CD14-positive monocyte (primary cell): ENCODE data around the gene OR2V2. TPM values are rescaled to one million over a fixed set of nuclear protein-coding genes. Genes with fewer than 3 reads are reported as not detected.

ENCODE experiments used
- DNase-seq, 3 donors: peaks; one replicate each; pipeline ENCODE4 v3.0.0-alpha.2; 2011 to 2022
- H2AFZ ChIP-seq: 2 replicates; pipeline ENCODE4 v1.6.0; 2012; ENCODE audit warnings: mild to moderate bottlenecking, low read depth, low read length, inconsistent platforms; ENCODE audit not compliant: insufficient read depth, poor library complexity, severe bottlenecking
- H3K27ac ChIP-seq, 2 donors: 1 replicate in 1 of 2; 2 replicates in 1 of 2; pipeline ENCODE4 v1.5.1; 2012 to 2013; ENCODE audit warnings: low read length in 2 of 2, control low read depth in 1 of 2, inconsistent platforms in 1 of 2, low read depth in 1 of 2, mild to moderate bottlenecking in 1 of 2
- H3K27me3 ChIP-seq, 2 donors: one replicate each; pipeline versions ENCODE4 v1.6.0 to v1.6.1; 2011 to 2013; ENCODE audit warnings: low read length in 2 of 2; ENCODE audit not compliant: control insufficient read depth in 2 of 2, insufficient read depth in 2 of 2
- H3K36me3 ChIP-seq, 2 donors: replicated peaks in 1 of 2; 1 replicate in 1 of 2; 2 replicates in 1 of 2; pipeline versions ENCODE4 v1.5.1 to v1.6.1; 2012 to 2013; ENCODE audit warnings: low read length in 2 of 2, control low read depth in 1 of 2, inconsistent platforms in 1 of 2, mild to moderate bottlenecking in 1 of 2; ENCODE audit not compliant: insufficient read depth in 2 of 2, control insufficient read depth in 1 of 2
- H3K4me1 ChIP-seq, 2 donors: 1 replicate in 1 of 2; 2 replicates in 1 of 2; pipeline versions ENCODE4 v1.5.1 to v1.6.1; 2012 to 2013; ENCODE audit warnings: low read length in 2 of 2, control low read depth in 1 of 2, inconsistent platforms in 1 of 2, mild to moderate bottlenecking in 1 of 2, moderate library complexity in 1 of 2; ENCODE audit not compliant: insufficient read depth in 2 of 2, control insufficient read depth in 1 of 2
- H3K4me2 ChIP-seq: replicated peaks from 2 replicates; pipeline ENCODE3; 2012; ENCODE audit warnings: low read length, moderate library complexity, mild to moderate bottlenecking; ENCODE audit not compliant: poor library complexity, severe bottlenecking; ENCODE audit errors: extremely low read depth
- H3K4me3 ChIP-seq, 3 experiments: fragments of 200-600 bp in 1 of 3; sonication (generic) in 1 of 3; replicated peaks in 1 of 3; 1 replicate in 2 of 3; 2 replicates in 1 of 3; pipeline ENCODE4 v1.5.1; 2011 to 2013; ENCODE audit warnings: low read length in 3 of 3, mild to moderate bottlenecking in 3 of 3, control low read depth in 2 of 3, low read depth in 2 of 3, inconsistent platforms in 1 of 3, moderate library complexity in 1 of 3
- H3K79me2 ChIP-seq: 2 replicates; pipeline ENCODE4 v1.6.0; 2012; ENCODE audit warnings: mild to moderate bottlenecking, control low read depth, inconsistent platforms, low read length, moderate library complexity; ENCODE audit not compliant: insufficient read depth
- H3K9ac ChIP-seq: 2 replicates; pipeline ENCODE4 v1.6.0; 2017; ENCODE audit warnings: low read length, mild to moderate bottlenecking; ENCODE audit not compliant: insufficient read depth, poor library complexity, severe bottlenecking
- H3K9me3 ChIP-seq, 2 donors: replicated peaks in 1 of 2; 1 replicate in 1 of 2; 2 replicates in 1 of 2; pipeline versions ENCODE4 v1.5.1 to v1.6.1; 2012 to 2013; ENCODE audit warnings: low read length in 2 of 2, control low read depth in 1 of 2; ENCODE audit not compliant: control insufficient read depth in 1 of 2, insufficient read depth in 1 of 2
- H4K20me1 ChIP-seq: 2 replicates; pipeline ENCODE4 v1.6.0; 2012; ENCODE audit warnings: mild to moderate bottlenecking, low read length, control low read depth, moderate library complexity; ENCODE audit not compliant: insufficient read depth
- H3K27ac Mint-ChIP-seq, 7 donors: one replicate each; pipeline ENCODE4 v1.8.0; 2020; ENCODE audit warnings: mild to moderate bottlenecking in 7 of 7, mixed read lengths in 7 of 7, moderate library complexity in 6 of 7, inconsistent platforms in 2 of 7
- H3K27me3 Mint-ChIP-seq, 3 donors: one replicate each; pipeline ENCODE4 v1.8.0; 2021 to 2022; ENCODE audit warnings: low read depth in 3 of 3, mild to moderate bottlenecking in 3 of 3, mixed read lengths in 3 of 3, moderate library complexity in 3 of 3, inconsistent platforms in 1 of 3
- H3K36me3 Mint-ChIP-seq, 2 donors: one replicate each; pipeline ENCODE4 v1.8.0; 2020; ENCODE audit warnings: mixed read lengths in 2 of 2, inconsistent platforms in 1 of 2, mild to moderate bottlenecking in 1 of 2
- H3K4me1 Mint-ChIP-seq: one replicate; pipeline ENCODE4 v1.8.0; 2020; ENCODE audit warnings: mild to moderate bottlenecking, mixed read lengths
- H3K4me3 Mint-ChIP-seq, 2 donors: one replicate each; pipeline ENCODE4 v1.8.0; 2020; ENCODE audit warnings: mild to moderate bottlenecking in 2 of 2, mixed read lengths in 2 of 2, moderate library complexity in 1 of 2
- H3K9me3 Mint-ChIP-seq, 7 donors: one replicate each; pipeline ENCODE4 v1.8.0; 2020 to 2022; ENCODE audit warnings: mixed read lengths in 7 of 7, mild to moderate bottlenecking in 6 of 7, moderate library complexity in 6 of 7, inconsistent platforms in 2 of 7
- WGBS: methylation state at CpG from one replicate; pipeline ENCODE4 v1.1.5; 2013; ENCODE audit warnings: missing lambda C conversion rate; ENCODE audit not compliant: insufficient coverage; 5-methylcytosine and 5-hydroxymethylcytosine counted together
- intact Hi-C, 2 donors: fragments of 100-400 bp; cut with micrococcal nuclease; formaldehyde crosslinking; loops; one replicate each; pipeline versions ENCODE4 v1.15.0 to v1.15.1; 2023
- polyA plus RNA-seq, 3 donors: library from polyadenylated mRNA; depleted of rRNA in 1 of 3; unstranded in 2 of 3; stranded (reverse) in 1 of 3; fragments of 300-500 nt in 2 of 3; fragments of >200 nt in 1 of 3; fragmentation: Illumina TruSeq in 2 of 3; gene quantifications; 1 replicate in 2 of 3; 2 replicates in 1 of 3; pipeline ENCODE4 v1.2.3, GENCODE V29; 2012 to 2021
- TF ChIP-seq, protein P1 (sequence below): fragments of 200-600 bp; IDR thresholded peaks from one replicate; pipeline ENCODE4 v1.8.0; 2022; ENCODE audit warnings: antibody characterized with exemption, mild to moderate bottlenecking

OR2V2 gene
- polyA plus RNA-seq, 3 donors = not detected

DNA sequence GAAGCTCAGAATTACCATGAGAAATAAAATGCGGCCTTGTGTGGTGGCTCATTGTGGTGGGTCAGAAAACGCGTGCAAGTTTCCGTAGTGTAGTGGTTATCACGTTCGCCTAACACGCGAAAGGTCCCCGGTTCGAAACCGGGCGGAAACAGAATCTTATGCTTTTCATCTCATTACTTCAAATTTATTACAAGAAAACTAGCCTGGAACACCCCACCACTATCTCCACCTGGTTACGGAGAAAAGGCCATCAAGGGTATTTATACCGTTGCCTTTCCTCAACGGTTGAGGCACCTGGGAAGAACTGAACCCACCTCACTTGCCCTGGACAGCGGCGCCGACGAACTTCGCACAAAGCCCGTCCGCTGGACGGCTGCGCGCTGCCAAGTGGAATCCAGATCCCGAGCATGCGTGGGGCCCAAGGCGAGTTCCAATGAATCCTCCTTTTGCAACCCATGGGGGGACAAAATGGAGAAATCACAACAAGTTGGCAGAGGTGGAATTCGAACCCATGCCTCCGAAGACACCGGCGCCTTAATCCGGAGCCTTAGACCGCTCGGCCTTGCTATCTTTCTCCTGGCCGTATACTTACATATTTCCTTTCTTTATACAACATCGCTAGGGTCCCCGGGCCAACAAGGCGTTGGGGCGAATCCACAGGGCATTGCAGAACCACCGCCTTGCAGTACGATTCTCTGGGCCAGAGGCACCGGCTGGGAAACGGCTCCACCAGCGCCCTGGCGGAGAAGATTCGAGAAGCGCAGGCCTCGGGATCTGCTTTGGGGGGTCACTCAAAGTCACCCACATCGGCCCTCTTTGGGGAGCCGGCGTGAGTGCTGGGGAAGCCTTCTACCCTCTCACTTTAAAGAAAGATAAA, 16.9 kb downstream of the OR2V2 start:
- DNase-seq = no peak
- Mint-ChIP-seq H3K27ac (peak overlapping the region in 1 of 7 donors; percentile 80), H3K4me3 (peak overlapping the region; percentile 71 to 96), H3K36me3 (peaks cover 4 to 5% of the 10 kb centered on the region in 2 donors), H3K27me3 (peaks cover 57 to 64% (median 62%) of the 10 kb centered on the region in 3 donors), H3K4me1 (peaks cover 23% of the 10 kb centered on the region), H3K9me3 (peaks cover 2 to 25% (median 11%) of the 10 kb centered on the region in 7 donors)
- peaks cover 32 to 65% of the 10 kb centered on the region in 2 donors for H3K27me3 ChIP-seq
- H3K27ac ChIP-seq = no peak overlapping the region
- 20% methylated on average over 44 of the region's 52 CpGs for WGBS
- H4K20me1 ChIP-seq = no peaks in the 10 kb centered on the region
- no peak overlapping the region for H3K4me3 ChIP-seq
- no peaks in the 10 kb centered on the region for H3K79me2 ChIP-seq
- peaks cover 0 to 17% of the 10 kb centered on the region in 2 donors for H3K9me3 ChIP-seq
- TF ChIP-seq, protein P1, sequence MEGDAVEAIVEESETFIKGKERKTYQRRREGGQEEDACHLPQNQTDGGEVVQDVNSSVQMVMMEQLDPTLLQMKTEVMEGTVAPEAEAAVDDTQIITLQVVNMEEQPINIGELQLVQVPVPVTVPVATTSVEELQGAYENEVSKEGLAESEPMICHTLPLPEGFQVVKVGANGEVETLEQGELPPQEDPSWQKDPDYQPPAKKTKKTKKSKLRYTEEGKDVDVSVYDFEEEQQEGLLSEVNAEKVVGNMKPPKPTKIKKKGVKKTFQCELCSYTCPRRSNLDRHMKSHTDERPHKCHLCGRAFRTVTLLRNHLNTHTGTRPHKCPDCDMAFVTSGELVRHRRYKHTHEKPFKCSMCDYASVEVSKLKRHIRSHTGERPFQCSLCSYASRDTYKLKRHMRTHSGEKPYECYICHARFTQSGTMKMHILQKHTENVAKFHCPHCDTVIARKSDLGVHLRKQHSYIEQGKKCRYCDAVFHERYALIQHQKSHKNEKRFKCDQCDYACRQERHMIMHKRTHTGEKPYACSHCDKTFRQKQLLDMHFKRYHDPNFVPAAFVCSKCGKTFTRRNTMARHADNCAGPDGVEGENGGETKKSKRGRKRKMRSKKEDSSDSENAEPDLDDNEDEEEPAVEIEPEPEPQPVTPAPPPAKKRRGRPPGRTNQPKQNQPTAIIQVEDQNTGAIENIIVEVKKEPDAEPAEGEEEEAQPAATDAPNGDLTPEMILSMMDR = no peak
- peak overlapping the region; percentile 66 for H3K4me2 ChIP-seq
- peaks cover 10 to 11% of the 10 kb centered on the region in 2 donors for H3K4me1 ChIP-seq
- H3K36me3 ChIP-seq = no peaks in the 10 kb centered on the region
- no peak overlapping the region for H2AFZ ChIP-seq
- intact Hi-C loops = no loop called here
- H3K9ac ChIP-seq = no peak overlapping the region

DNA sequence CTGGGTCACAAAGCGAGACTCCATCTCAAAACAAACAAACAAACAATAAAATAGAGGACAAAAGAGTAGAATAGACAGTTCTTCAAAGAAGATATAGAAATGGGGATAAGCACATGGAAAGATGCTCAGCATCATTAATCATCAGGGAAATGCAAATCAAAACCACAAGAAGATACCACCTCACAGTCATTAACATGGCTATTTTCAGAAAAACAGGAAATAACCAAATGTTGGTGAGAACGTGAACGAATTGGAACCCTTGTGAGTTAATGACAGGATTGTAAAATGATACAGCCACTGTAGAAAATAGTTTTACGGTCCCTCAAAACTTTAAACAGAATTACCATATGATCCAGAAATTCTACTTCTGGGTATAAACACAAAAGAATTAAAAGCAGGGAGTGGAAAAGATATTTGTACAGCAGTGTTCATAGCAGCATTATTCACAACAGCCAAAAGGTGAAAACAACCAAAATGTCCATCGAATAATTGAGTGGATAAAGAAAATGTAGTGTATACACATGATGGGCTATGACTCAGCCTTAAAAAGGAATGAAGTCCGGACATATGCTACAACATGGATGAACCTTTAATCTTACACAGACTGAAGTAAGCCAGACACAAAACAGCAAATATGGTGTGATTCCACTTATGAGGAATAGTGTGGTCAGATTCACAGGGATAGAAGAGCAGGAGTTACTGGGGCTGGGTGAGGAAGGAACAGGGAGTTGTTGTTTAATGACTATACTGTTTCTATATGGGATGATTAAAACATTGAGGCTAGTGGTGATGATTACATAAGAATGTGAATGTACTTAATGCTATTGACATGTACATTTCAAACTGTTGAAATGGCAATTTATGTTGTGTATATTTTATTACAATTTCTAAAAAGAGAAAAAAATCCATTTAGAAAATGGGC, 19.7 kb downstream of the OR2V2 start:
- peaks cover 83 to 92% (median 88%) of the 10 kb centered on the region in 3 donors for H3K27me3 Mint-ChIP-seq
- H3K9me3 ChIP-seq = peaks cover 0 to 27% of the 10 kb centered on the region in 2 donors
- H3K4me3 Mint-ChIP-seq = peak overlapping the region in 1 of 2 donors; percentile 59
- intact Hi-C loops = no loop called here
- peaks cover 4 to 12% of the 10 kb centered on the region in 2 donors for H3K36me3 Mint-ChIP-seq
- H3K27ac Mint-ChIP-seq = peak overlapping the region in 1 of 7 donors; percentile 16
- H3K27me3 ChIP-seq = peaks cover 57 to 92% of the 10 kb centered on the region in 2 donors
- no peaks in the 10 kb centered on the region for H3K36me3 ChIP-seq
- H3K9me3 Mint-ChIP-seq = peaks cover 7 to 32% (median 14%) of the 10 kb centered on the region in 7 donors
- H3K4me2 ChIP-seq = no peak overlapping the region
- TF ChIP-seq, protein P1 = no peak
- no peak overlapping the region for H3K27ac ChIP-seq
- no peak overlapping the region for H3K4me3 ChIP-seq
- no CpG with 5 or more reads among the region's 6 CpGs for WGBS
- peaks cover 26% of the 10 kb centered on the region for H3K4me1 Mint-ChIP-seq
- H4K20me1 ChIP-seq = no peaks in the 10 kb centered on the region
- H3K79me2 ChIP-seq = no peaks in the 10 kb centered on the region
- H2AFZ ChIP-seq = no peak overlapping the region
- DNase-seq = peak in 1 of 3 donors; percentile 17
- peaks cover 9 to 15% of the 10 kb centered on the region in 2 donors for H3K4me1 ChIP-seq
- no peak overlapping the region for H3K9ac ChIP-seq
